GM18499 (cell line): ENCODE results near the gene IKBIP.
A peak's percentile ranks its signal among the peaks of the same experiment; 100 is the strongest.
"Not testable (repeated sequence)": the region's sequence is repeated elsewhere in the genome, so short reads cannot be mapped to it uniquely, and the experiment has no call there.

Source experiments
- ATAC-seq: cut with Tn5 transposase; IDR thresholded peaks from one replicate; pipeline ENCODE4 v1.9.1; 2021; ENCODE audit warnings: moderate number of reproducible peaks; ENCODE audit not compliant: insufficient read depth, unreplicated experiment

Gene IKBIP

GRCh38 chr12:98644712-98645571, at the start of gene IKBIP, which contains the start of gene APAF1:
Gene IKBIP, minus strand, starts transcription at chr12:98644788. Its CDS starts 87 bp downstream, at chr12:98644701.
Gene APAF1, plus strand, starts transcription at chr12:98645290. Its CDS starts 3,070 bp downstream, at chr12:98648360.
- peak; percentile 65 for ATAC-seq

- no peak for ATAC-seq
Measured at GRCh38 chr12:98691351-98691750, 46.8 kb upstream of the IKBIP start.

- ATAC-seq = no peak
Measured at GRCh38 chr12:98686603-98687002, 42.0 kb upstream of the IKBIP start.

- ATAC-seq = no peak
Measured at GRCh38 chr12:98684199-98684598, 39.6 kb upstream of the IKBIP start.

- no peak for ATAC-seq
Measured at GRCh38 chr12:98679611-98680005, 35.0 kb upstream of the IKBIP start.

- ATAC-seq = no peak
Measured at GRCh38 chr12:98678946-98679610, 34.5 kb upstream of the IKBIP start.

GRCh38 chr12:98678236-98678945, 33.8 kb upstream of the IKBIP start:
- ATAC-seq = no peak

GRCh38 chr12:98674841-98675240, 30.3 kb upstream of the IKBIP start:
- ATAC-seq = no peak

- ATAC-seq = no peak
Measured at GRCh38 chr12:98671459-98671858, 26.9 kb upstream of the IKBIP start.

- no peak for ATAC-seq
Measured at GRCh38 chr12:98669751-98670150, 25.2 kb upstream of the IKBIP start.

GRCh38 chr12:98660521-98660920, 15.9 kb upstream of the IKBIP start:
- ATAC-seq = no peak

GRCh38 chr12:98656289-98657101, 11.9 kb upstream of the IKBIP start:
- peak; percentile 54 for ATAC-seq

GRCh38 chr12:98653866-98654493, 9.4 kb upstream of the IKBIP start:
- no peak for ATAC-seq

GRCh38 chr12:98651328-98651727, 6.7 kb upstream of the IKBIP start:
- no peak for ATAC-seq

GRCh38 chr12:98646294-98647090, 1.9 kb upstream of the IKBIP start:
- ATAC-seq = no peak

- ATAC-seq = no peak
Measured at GRCh38 chr12:98645572-98646067, 1.0 kb upstream of the IKBIP start.

- ATAC-seq = peak; percentile 14
Measured at GRCh38 chr12:98644433-98644711, 216 bp downstream of the IKBIP start.

GRCh38 chr12:98642801-98643200, 1.8 kb downstream of the IKBIP start:
- ATAC-seq = not testable (repeated sequence)

GRCh38 chr12:98639491-98639890, 5.1 kb downstream of the IKBIP start:
- ATAC-seq = no peak
